ENCODE data around the gene ZNF394. TPM values are rescaled to one million over a fixed set of nuclear protein-coding genes. Genes with fewer than 3 reads are reported as not detected.

The ZNF394 gene
- total RNA-seq, 1 experiment from 2014 or later: 22.1 TPM

- no TSS peak for BruUV-seq (replicated peaks)
- intact Hi-C loops (cut with micrococcal nuclease): no loop called here
These were observed 43.8 kb upstream of the ZNF394 start for GRCh38 chr7:99543916-99544315.

More at GRCh38 chr7:99543916-99544315, 43.8 kb upstream of the ZNF394 start:
- no peaks in the 10 kb centered on the region for H3K9me2 ChIP-seq (ENCODE audit: insufficient read depth)
- H3K4me1 ChIP-seq (ENCODE audit: control insufficient read depth in 1 of 2, insufficient read depth in 2 of 2, low read length in 2 of 2): no peaks in the 10 kb centered on the region
- no peak overlapping the region for H3K4me3 ChIP-seq (replicated peaks in 1 of 2; ENCODE audit: low read depth in 1 of 2, low read length in 2 of 2)
- TF ChIP-seq TCF7L2 (IDR thresholded peaks at IDR 0.05; ENCODE audit: borderline replicate concordance, extremely low read depth, insufficient read depth, insufficient read length) (no peak), ZNF274 (IDR thresholded peaks at IDR 0.05; ENCODE audit: low read depth, low read length) (no peak), CEBPB (IDR thresholded peaks at IDR 0.05; ENCODE audit: low read depth) (no peak), CBX3 (IDR thresholded peaks at IDR 0.05; ENCODE audit: low read depth) (no peak), ZFX (IDR thresholded peaks at IDR 0.05) (no peak), FOSL1 (IDR thresholded peaks at IDR 0.05; ENCODE audit: low read depth) (no peak), EZH2 (IDR thresholded peaks at IDR 0.05) (no peak), ELF1 (IDR thresholded peaks at IDR 0.05; ENCODE audit: borderline replicate concordance, low read depth) (no peak), POLR2AphosphoS5 (IDR thresholded peaks at IDR 0.05; ENCODE audit: low read depth, low read length) (no peak), POLR2A (IDR thresholded peaks at IDR 0.05; ENCODE audit: borderline replicate concordance, extremely low read depth, insufficient read depth, insufficient read length) (no peak), JUND (IDR thresholded peaks at IDR 0.05) (no peak), RAD21 (IDR thresholded peaks at IDR 0.05; ENCODE audit: low read depth) (no peak), SIN3A (IDR thresholded peaks at IDR 0.05; ENCODE audit: low read depth) (no peak), EZH2phosphoT487 (IDR thresholded peaks at IDR 0.05; ENCODE audit: borderline replicate concordance) (no peak), SRF (IDR thresholded peaks at IDR 0.05; ENCODE audit: low read depth) (no peak), YY1 (IDR thresholded peaks at IDR 0.05; ENCODE audit: extremely low read depth, insufficient replicate concordance, low read depth, low read length) (no peak), ATF3 (IDR thresholded peaks at IDR 0.05) (no peak)
- TF ChIP-seq, protein P1, sequence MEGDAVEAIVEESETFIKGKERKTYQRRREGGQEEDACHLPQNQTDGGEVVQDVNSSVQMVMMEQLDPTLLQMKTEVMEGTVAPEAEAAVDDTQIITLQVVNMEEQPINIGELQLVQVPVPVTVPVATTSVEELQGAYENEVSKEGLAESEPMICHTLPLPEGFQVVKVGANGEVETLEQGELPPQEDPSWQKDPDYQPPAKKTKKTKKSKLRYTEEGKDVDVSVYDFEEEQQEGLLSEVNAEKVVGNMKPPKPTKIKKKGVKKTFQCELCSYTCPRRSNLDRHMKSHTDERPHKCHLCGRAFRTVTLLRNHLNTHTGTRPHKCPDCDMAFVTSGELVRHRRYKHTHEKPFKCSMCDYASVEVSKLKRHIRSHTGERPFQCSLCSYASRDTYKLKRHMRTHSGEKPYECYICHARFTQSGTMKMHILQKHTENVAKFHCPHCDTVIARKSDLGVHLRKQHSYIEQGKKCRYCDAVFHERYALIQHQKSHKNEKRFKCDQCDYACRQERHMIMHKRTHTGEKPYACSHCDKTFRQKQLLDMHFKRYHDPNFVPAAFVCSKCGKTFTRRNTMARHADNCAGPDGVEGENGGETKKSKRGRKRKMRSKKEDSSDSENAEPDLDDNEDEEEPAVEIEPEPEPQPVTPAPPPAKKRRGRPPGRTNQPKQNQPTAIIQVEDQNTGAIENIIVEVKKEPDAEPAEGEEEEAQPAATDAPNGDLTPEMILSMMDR (IDR thresholded peaks at IDR 0.05 in 2 of 3, conservative IDR thresholded peaks at IDR 0.05 in 1 of 3; ENCODE audit: borderline replicate concordance in 1 of 3, insufficient read depth in 1 of 3, low read depth in 2 of 3, low read length in 2 of 3): no peak
- TF ChIP-seq, protein P2, sequence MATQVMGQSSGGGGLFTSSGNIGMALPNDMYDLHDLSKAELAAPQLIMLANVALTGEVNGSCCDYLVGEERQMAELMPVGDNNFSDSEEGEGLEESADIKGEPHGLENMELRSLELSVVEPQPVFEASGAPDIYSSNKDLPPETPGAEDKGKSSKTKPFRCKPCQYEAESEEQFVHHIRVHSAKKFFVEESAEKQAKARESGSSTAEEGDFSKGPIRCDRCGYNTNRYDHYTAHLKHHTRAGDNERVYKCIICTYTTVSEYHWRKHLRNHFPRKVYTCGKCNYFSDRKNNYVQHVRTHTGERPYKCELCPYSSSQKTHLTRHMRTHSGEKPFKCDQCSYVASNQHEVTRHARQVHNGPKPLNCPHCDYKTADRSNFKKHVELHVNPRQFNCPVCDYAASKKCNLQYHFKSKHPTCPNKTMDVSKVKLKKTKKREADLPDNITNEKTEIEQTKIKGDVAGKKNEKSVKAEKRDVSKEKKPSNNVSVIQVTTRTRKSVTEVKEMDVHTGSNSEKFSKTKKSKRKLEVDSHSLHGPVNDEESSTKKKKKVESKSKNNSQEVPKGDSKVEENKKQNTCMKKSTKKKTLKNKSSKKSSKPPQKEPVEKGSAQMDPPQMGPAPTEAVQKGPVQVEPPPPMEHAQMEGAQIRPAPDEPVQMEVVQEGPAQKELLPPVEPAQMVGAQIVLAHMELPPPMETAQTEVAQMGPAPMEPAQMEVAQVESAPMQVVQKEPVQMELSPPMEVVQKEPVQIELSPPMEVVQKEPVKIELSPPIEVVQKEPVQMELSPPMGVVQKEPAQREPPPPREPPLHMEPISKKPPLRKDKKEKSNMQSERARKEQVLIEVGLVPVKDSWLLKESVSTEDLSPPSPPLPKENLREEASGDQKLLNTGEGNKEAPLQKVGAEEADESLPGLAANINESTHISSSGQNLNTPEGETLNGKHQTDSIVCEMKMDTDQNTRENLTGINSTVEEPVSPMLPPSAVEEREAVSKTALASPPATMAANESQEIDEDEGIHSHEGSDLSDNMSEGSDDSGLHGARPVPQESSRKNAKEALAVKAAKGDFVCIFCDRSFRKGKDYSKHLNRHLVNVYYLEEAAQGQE (IDR thresholded peaks at IDR 0.05; ENCODE audit: low read depth): no peak
- TF ChIP-seq, protein P3, sequence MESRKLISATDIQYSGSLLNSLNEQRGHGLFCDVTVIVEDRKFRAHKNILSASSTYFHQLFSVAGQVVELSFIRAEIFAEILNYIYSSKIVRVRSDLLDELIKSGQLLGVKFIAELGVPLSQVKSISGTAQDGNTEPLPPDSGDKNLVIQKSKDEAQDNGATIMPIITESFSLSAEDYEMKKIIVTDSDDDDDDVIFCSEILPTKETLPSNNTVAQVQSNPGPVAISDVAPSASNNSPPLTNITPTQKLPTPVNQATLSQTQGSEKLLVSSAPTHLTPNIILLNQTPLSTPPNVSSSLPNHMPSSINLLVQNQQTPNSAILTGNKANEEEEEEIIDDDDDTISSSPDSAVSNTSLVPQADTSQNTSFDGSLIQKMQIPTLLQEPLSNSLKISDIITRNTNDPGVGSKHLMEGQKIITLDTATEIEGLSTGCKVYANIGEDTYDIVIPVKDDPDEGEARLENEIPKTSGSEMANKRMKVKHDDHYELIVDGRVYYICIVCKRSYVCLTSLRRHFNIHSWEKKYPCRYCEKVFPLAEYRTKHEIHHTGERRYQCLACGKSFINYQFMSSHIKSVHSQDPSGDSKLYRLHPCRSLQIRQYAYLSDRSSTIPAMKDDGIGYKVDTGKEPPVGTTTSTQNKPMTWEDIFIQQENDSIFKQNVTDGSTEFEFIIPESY (IDR thresholded peaks at IDR 0.05; ENCODE audit: extremely low read depth, insufficient replicate concordance, low read length): no peak
- H3K27ac ChIP-seq (ENCODE audit: low read depth, low read length): no peak overlapping the region
- no peaks in the 10 kb centered on the region for H3K27me3 ChIP-seq (ENCODE audit: insufficient read depth, low read length)
- DNase-seq (ENCODE audit: low read depth, low spot score): no peak
- H4K20me1 ChIP-seq (ENCODE audit: insufficient read depth): no peaks in the 10 kb centered on the region
- H2AFZ ChIP-seq (ENCODE audit: low read depth, low read length, poor library complexity, severe bottlenecking): no peak overlapping the region
- H3K9me3 ChIP-seq (ENCODE audit: control insufficient read depth in 1 of 2, insufficient read depth in 1 of 2, low read depth in 1 of 2, low read length in 2 of 2): peaks cover 7 to 13% of the 10 kb centered on the region in 2 experiments; a peak in 2 of 4 replicates
- no peak overlapping the region for H3K4me2 ChIP-seq (ENCODE audit: low read length)
- ATAC-seq: no peak
- no peaks in the 10 kb centered on the region for H3K79me2 ChIP-seq (ENCODE audit: insufficient read depth, low read length)
- H3K36me3 ChIP-seq (ENCODE audit: control insufficient read depth in 1 of 2, insufficient read depth in 2 of 2, low read length in 2 of 2): no peaks in the 10 kb centered on the region; a peak in 2 of 4 replicates
- CTCF ChIA-PET: no interaction called here
- RAD21 ChIA-PET (ENCODE audit: low non-redundant PET in 1 of 2, low total read pairs in 2 of 2, uncharacterized antibody in 2 of 2, unreplicated experiment in 2 of 2): no interaction called here
- H3K9ac ChIP-seq (ENCODE audit: low read length): no peak overlapping the region
- POLR2A ChIA-PET: interaction anchor here (0.7 kb wide), 1 partner anchor 15 kb away, joined by 4 read pairs; the partner anchor contains the start of gene ZNF655

Measured in HCT116 (cell line).